HG03103 (cell line): Measurements from ENCODE around the gene OXT.

Experiments
- ATAC-seq: cut with Tn5 transposase; IDR thresholded peaks from one replicate; pipeline ENCODE4 v1.9.1; 2021; ENCODE audit warnings: low read depth; ENCODE audit not compliant: unreplicated experiment

Gene OXT

DNA sequence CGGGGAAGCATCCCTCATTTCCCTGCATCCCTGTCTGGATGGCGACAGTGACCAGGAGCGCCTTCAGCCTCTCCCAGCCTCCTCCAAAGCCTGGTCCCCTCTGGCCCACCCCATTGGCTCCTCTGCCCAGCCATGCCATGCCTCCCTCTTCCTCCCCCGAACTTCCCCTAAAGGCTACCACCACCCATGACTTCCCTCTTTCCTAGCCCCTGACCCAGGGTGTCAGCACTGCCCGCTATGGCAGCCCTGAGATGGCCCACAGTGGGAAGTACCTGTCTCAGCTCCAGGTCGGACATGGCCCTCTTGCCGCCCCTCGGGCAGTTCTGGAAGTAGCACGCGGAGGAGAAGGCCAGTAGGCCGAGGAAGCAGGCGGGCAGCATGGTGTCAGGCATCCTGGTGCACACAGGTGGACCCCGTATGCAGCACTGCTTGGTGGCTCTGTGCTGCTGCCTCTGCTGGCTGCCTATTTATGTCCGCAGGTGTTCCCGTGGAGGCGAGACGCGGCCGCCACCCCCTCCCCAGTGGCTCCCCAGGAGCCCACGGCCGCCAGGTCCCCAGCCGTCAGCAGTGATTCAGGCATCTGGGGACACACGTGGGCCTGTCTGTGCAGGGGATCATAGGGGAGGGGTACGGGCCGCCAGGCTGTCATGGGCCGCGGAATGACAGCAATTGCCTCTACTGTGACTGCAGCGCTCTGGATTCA lies 13.0 kb downstream of the OXT start, which contains the start of gene AVP:
Gene AVP (minus strand): TSS at position 442 of the 703 bp plus-strand sequence. CDS start 50 bp downstream, at position 392.
- no peak for ATAC-seq

DNA sequence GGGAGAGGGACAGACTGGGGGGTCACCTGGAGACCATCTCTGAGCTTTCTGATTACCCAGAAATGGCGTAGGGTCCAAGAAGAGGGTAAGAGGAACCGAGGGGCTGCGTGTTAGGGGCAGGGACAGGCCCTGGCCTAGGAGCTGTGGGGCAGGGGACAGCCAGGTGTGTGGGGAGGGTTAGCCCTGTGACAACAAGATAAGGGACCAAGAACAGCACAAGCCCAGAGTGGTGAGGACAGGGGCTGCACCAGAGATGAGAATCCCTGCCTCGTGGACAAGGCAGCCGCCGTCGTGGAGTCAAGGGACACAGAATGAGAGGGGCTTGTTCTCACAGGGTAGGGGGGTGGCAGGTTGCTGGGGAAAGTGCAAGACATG lies 13.6 kb downstream of the OXT start:
- ATAC-seq: no peak

DNA sequence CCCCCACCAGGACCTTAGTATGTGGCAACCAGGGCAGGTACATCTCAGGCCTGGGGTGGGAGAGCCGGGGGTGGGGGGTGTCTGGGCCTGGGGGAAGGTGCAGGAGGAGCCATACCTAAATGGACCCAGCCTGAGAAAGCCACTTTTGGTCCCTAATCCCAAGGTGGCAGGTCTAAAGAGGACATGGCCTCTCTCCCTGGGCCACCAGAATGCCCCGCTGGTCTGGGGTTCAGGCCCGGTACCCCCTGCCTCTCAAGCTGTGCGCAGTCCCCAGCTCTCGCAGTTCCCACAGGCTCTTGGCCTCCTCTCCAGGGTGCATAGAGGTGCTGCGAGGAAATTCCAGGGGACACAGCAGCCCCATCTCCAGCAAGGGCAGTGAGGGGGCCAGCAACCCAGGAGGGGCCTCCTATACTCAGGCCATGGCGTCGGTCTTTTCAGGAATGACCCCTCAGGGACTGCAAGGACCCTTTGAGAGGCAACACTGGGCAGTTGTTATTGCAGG lies 14.2 kb downstream of the OXT start:
- no peak for ATAC-seq

DNA sequence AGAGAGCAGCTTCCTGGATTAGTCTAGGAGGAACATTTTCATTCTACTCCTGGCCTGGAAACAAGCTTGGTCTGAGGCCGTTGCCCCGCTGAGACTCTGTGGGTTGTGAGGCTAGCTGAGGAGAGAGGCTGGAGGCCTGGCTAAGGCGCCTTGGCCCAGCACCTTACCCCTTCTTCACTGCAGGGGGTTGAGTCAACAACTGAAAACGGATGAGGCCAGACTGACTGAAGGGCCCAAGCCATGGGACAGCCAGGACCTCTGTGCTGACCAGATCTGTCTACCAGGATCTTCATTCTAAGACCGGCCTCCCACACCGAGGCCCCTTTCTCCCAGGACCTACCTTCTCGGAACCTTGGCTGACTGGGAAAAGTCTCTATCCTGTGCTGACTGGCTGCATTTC lies 16.6 kb downstream of the OXT start:
- no peak for ATAC-seq

DNA sequence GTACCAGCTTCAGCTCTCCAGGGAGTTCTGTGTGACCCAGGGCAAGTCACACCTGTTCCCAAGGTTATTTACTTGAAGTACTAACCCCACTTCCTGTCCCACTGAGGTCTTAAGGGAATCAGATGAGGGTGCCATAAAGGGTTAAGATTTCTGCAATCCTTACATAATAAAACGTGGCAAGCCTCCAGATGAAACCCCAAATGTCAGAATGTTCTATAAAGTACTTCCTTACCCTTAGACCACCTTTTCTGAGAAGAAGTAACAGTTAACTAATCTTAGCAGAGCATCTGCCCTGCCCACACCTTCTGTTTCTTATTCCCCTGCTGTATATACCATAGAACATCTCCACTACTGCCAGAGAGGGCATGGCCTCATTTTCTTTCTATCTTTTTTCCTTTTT lies 19.1 kb downstream of the OXT start:
- ATAC-seq: no peak

DNA sequence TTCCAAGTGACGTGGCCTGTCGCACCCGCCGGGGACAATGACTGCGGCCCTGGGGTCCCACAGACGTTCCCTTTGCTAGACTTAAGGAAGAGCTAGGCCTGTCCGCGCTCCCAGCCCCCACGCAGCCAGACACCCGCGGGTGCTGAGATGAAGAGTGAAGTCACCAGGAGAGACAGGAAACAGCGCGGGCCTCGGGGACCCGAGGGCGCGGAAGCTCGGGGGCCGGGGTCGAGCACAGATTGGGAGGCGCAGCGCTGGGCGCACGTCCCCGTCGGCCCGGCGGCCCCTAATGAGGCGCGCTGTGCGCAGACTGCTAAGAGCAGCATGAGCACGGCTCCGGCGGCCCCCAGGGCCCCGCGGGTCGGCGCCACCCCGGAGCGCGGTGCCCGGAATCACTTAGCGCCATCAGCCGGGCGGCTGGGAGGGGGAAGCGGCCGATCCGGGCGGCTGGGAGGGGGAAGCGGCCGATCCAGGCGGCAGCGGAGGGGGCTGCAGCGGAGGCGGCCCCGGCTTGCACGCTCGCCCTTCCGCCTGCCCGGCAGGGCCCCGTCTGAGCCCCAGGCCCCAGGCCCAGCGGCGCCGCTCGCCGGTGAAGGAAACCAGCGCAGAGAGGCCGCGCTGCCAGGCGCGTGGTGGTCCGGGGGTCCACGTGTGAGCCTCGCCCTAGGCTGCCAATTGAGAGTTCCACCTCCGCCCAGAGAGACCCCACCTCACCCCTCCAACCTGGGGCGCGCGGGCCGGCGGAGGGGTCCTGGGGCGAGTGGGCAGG lies 21.4 kb downstream of the OXT start:
- ATAC-seq: no peak

DNA sequence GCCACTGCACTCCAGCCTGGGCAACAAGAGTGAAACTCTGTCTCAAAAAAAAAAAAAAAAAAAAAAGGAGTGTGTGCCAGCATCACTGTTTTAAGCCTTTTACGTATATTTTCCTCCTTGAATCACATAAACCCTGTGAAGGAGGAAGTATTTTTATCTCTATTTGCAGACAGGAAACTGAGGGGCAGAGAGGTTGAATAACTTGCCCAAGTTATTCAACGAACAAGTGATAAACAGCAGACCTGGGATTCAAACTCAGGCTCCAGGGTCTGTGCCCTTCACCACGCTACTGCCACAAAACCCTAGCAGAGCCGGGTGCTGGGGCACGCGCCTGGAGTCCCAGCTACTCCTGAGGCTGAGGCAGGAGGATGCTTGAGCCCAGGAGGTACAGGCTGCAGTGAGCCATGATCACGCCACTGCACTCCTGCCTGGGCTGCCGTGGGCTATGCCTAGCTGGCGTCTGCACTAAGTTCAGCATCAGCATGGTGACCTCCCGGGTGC lies 22.5 kb downstream of the OXT start:
- no peak for ATAC-seq

DNA sequence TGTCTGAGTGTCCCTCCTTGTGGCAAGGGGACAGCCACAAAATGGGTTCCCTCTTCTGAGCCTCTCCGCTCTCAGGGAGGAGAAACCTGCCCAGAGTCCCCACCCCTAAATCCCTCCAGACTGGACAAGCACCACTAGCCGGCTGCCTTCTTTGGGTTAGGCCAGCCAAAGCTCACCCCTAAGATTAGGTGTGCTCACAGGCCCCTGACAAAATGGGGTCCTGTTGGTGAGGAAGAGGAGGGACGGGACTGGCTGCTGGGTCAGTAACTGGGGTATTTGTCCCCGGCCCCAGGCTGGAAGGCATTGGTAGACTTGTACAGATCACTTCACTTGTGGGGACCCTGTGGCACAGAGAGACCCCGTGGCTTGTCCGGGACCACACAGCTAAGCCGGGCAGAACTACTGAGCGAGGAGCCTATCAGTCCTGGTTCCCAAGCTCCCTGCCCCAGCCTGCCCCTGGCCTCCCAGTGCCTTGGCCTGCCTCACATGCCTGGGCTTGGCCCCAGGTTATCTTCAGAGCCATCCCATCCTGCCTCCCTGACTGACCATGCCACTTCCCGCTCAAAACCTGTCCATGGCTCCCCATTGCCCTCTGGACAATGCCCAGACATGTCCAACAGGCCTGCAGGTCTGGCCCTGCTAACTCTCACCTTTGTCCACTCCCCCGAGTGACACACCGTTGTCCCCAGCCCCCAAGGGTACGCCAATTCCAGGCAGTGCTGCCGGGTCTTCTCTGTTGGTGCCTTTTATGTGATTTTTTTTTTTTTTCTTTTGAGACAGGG lies 23.6 kb downstream of the OXT start:
- ATAC-seq: no peak

DNA sequence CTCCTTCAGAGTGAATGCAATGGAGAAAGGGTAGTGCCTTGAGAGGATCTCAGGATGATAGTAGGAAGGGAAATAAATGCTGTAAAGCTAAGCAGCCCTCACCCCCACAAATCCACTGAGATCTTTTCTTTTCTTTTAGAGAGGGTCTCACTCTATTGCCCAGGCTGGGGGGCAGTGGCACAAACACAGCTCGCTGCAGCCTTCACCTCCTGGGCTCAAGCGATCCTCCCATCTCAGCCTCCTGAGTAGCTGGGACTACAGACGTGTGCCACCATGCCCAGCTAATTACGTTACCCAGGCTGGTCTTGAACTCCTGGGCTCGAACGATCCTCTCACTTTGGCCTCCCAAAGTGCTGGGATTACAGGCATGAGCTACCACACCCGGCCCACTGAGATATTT lies 29.1 kb downstream of the OXT start:
- ATAC-seq: no peak

DNA sequence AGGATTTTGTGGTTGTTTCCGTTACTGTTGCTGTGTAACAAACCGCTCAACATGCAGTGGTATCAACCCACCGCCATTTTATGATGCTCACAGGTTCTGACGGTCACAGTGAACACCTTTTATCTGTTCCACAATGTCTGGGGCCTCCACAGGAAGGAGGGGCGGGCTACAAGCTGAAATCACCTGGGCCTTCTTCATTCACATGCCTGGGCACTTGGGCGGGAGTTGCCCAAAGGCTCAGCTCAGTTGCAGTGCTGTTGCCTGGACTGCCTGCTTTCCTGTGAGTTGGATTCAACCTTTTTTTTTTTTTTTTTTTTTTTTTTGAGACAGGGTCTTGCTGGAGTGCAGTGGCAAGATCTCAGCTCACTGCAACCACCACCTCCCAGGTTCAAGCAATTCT lies 29.8 kb downstream of the OXT start:
- ATAC-seq: no peak

DNA sequence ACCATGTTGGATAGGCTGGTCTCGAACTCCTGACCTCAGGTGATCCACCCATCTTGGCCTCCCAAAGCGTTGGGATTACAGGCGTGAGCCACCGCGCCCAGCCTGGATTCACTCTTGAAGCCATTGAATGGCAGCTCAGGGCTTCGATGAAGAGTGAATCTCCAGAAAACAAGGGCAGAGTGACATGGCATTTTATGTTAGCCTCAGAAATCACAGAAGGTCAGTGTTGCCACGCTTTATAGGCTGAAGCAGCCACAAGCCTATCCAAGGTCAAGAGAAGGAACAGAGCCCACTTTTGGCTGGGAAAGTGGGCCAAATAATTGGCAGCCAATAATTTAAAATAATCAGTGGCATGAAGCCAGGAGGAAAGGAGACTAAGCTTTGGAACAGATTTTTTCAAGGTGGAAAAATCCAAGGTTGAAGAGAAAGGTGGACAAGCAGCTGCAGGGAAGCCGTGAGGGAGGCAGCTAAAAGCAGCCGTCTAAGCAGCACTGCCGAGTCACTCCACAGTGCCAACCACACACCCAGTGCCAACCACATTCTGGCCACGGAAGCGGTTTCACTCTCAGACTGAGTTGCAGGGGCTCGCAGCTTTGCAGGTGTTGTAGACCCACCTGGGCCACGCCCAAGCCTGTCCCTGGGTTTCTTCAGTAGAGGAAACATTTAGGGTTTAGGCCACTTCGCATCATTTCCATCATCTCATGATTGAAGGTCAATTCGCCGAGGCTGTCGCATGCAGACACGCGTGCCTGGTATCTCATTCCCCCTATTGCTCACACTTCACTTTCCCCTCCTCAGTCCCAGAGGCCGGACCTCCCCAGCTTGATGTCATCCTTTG lies 30.5 kb downstream of the OXT start:
- ATAC-seq: no peak

DNA sequence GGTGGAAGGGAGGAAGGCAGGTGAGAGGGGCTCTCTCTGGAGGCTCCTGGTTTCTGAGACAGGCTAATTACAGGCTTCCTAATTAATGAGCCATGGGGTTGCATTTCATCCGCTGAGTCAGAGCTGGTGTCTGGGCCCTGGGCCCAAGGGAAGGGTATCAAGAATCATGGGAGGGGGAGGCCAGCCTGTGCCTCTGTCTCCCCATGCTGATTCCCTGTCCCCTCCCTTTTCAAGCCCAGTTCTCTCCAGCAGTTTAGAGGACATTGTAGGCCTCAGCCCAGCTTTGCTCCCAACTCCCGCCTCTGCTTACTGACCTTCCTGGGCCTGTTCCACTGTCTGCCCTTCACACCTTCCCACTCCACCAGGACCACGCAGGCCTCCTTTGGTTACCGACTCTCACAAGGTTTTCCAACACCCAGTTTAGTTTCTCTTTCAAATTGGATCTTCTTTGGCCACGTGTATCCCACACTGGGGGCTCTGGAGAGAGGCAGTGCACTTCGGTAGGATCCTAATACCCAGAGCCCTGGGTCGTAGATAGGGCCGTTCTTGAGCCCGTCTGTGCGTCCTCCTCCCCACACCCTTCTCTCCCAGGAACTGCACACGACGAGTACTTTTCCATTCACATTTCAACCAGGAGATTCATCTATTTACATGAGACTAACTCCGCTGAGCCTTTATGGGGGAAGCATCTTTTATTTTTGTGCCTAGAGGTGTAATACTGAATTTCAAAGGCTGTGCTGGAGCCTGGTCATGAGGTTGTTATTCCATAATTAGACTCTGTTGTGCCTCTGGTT lies 31.4 kb downstream of the OXT start:
- ATAC-seq: no peak

DNA sequence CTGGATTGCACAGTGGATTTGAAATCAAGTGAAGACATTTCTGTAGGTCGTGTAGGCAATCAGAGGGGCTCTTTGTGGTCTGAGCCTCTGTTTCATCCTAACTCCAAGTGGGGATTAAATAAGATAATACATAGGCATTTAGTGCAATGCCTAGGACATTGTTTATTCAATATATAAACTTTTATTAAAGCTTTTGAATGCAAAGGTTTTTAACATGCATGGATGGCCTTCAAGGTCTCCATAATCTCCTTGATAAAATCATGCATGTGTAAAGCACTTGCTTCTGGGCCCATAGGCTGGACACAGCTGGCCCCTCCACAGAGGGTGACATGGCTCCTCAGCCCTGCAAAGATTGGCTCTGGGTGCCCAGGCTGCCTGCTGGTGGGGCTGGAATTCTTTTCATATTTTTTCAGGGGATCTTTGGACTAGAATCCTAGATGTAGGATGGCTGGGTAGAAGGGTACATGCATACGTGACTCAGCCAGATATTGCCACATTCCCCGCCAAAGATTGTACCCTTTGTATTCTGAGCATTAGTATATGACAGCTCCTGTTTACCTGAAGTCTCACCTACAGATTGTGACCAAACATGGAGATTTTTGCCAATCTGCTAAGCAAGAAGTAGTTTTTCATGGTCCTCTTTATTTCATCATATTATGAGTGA lies 32.1 kb downstream of the OXT start:
- no peak for ATAC-seq

DNA sequence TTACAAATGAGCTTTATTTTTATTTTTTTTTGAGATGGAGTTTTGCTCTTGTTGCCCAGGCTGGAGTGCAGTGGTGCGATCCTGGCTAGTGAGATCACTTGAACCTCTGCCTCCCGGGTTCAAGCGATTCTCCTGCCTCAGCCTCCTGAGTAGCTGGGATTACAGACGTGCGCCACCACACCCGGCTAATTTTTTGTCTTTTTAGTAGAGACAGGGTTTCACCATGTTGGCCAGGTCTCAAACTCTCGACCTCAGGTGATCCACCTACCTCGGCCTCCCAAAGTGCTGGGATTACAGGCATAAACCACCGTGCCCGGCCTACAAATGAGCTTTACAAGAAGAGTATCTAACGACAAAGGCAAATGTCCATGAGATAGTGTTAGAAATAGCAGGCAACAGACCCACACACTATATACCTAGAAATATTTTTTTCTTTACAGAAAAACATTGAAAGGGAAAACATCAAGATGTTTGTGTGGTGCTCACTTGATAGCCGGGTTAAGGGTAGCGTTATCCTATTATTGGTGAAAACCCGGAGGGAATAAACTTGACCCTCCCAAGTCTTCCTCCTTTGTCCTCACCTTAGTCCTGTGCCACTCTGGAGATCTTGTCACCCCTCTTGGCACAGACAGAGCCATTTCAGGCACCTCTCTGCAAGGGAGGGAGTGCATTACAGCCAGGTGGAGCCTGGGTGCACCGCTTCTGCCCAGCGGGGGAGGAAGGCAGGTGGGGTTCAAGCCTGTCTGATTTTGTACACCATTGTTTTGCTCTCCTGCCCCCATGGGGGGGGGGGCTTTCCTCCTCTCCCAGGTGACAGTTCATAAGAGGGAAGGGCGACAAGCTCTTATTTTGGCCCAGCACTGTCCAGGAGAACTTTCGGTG lies 34.1 kb downstream of the OXT start:
- no peak for ATAC-seq

DNA sequence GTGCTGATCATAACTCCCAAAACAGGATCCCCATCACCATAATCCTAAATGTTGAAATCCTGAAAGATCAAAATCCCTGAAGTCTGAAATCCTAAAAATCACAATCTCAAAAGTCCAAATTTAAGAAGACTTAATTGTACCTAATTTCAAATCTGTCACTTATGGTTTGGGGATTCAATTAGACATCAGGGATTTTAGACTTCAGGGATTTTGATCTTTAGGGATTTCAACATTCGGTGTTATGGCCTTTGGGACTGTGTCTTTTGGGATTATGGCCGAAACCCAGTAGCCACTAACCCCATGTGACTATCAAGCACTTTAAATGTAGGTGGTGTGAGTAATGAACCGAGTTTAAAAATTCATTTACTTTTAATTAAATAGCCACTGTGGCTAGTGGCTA lies 34.8 kb downstream of the OXT start:
- no peak for ATAC-seq

DNA sequence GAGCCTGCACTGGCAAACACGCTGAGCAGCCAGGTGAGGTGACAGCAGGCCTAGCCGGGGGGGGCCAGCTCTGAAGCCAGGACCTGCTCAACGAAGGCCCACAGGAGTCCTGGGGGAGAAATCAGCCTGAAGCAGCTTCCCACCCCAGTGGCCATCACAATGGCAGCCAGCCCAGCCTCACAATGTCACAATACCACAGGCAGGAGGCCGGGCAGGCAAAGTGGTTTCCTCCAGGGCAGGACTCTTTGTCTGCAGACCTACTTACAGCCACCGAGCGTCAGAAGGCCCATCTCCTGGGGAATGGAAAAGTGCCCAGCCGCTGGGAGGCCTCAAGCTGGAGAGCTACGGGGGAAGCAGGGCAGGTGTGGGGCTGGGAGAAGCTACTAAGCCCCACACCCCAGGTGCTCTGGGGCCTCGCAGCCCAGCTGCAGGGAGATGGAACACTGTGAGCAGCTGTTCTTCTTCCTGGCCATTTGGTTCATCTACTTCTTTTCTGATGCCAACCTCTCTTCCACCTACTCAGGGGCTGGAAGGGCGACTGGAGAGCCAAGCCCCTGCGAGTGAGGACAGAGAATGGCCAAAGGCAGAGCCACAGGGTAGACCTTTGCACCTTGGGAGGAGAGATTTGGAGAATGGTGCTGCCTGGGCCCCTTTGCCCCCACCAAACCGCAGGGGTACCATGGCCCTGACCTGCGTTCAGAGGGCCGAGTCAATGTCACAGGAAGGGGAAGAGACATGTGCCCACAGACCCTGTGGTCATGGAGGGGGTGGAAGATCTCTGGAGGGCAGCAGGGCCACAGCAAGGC lies 35.4 kb downstream of the OXT start:
- ATAC-seq: no peak

DNA sequence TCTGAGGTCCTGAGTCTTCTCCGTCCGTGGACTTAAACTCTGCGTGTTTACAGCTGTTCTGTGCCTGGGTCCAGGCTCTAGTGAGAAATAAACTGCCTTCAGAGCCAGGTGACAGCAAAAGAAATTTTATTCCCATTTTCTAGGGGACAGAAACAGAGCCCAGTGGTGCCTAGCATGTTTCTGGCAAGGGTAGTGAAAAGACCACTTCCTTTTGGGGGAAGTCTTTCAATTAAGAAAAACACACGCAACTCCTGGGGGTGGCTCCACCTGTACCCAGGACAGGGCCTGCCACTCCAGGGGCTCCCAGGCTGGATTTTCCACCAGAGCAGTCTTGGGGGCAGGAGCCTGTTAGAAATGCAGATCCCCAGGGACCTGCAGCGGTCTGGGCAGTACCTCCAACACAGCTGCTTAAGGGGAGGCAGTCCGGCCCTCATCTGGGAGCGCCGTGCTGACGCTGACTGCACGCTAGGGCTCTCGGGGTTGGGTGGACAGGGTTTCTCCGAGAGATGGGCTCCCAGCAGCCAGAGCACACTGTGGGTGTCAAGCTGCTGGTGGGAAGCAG lies 36.1 kb downstream of the OXT start:
- no peak for ATAC-seq
